IMR-90 (cell line): ENCODE results near the gene CDS2.

Experiments
- CEBPB ChIP-seq: IDR thresholded peaks from 2 replicates; pipeline ENCODE4 v1.6.1; 2012; ENCODE audit warnings: low read depth, low read length, improper control_type of control experiment
- FOS ChIP-seq: fragments of 150-350 bp; IDR thresholded peaks from 2 replicates; pipeline ENCODE4 v1.6.1; 2016; ENCODE audit warnings: low read depth, low read length
- MAFK ChIP-seq: IDR thresholded peaks from 2 replicates; pipeline ENCODE4 v1.6.1; 2012; ENCODE audit warnings: low read depth, low read length, improper control_type of control experiment
- MXI1 ChIP-seq: IDR thresholded peaks from 2 replicates; pipeline ENCODE4 v1.6.1; 2012; ENCODE audit warnings: low read depth, mild to moderate bottlenecking, low read length, moderate library complexity, borderline replicate concordance
- NFE2L2 ChIP-seq: fragments of 150-350 bp; IDR thresholded peaks from 2 replicates; pipeline ENCODE4 v1.6.1; 2016; ENCODE audit warnings: low read depth, mild to moderate bottlenecking, low read length
- POLR2A ChIP-seq: IDR thresholded peaks from 2 replicates; pipeline ENCODE4 v1.6.1; 2012; ENCODE audit warnings: mild to moderate bottlenecking, low read depth, low read length
- RAD21 ChIP-seq: IDR thresholded peaks from 2 replicates; pipeline ENCODE4 v1.6.1; 2012; ENCODE audit warnings: low read length, improper control_type of control experiment
- RCOR1 ChIP-seq: IDR thresholded peaks from 2 replicates; pipeline ENCODE4 v1.6.1; 2012; ENCODE audit warnings: mild to moderate bottlenecking, low read length, improper control_type of control experiment; ENCODE audit not compliant: insufficient replicate concordance
- RFX5 ChIP-seq: IDR thresholded peaks from 2 replicates; pipeline ENCODE4 v1.8.0; 2012; ENCODE audit warnings: low read depth, mild to moderate bottlenecking, low read length, moderate library complexity
- SMC3 ChIP-seq: fragments of 150-350 bp; IDR thresholded peaks from 2 replicates; pipeline ENCODE4 v1.6.1; 2016; ENCODE audit warnings: low read depth, mild to moderate bottlenecking, antibody characterized with exemption, low read length, moderate library complexity
- TF ChIP-seq, protein P1 (sequence below): conservative IDR thresholded peaks from 2 replicates; pipeline ENCODE4 v1.5.1; 2012; ENCODE audit warnings: mild to moderate bottlenecking, low read depth, low read length, improper control_type of control experiment
- TF ChIP-seq, protein P2 (sequence below): fragments of 150-350 bp; IDR thresholded peaks from 2 replicates; pipeline ENCODE4 v1.6.1; 2016; ENCODE audit warnings: low read depth, mild to moderate bottlenecking, low read length, moderate library complexity, borderline replicate concordance
- TF ChIP-seq, protein P3 (sequence below): fragments of 150-350 bp; IDR thresholded peaks from 2 replicates; pipeline ENCODE4 v1.6.1; 2017; ENCODE audit warnings: mild to moderate bottlenecking, antibody characterized with exemption, low read length, low read depth

DNA sequence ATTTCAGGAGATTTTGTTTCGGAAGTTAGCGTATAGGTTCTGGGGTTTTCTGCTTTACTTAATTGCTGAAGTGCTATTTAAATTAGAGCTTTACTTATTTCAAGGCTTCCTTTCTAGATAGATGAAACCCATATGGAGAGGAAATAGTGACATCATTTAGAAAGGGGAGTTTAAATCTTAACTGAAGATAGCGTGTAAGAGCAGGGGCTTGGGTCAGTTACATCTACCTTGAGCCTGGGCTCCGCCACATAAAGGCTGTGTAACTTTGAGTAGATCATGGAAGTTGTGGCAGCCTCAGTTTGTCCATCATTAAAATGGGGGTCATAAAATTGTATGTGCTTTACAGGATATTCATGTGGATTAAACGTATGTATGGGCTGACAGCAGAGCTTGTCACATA, 4.7 kb downstream of the CDS2 start:
- TF ChIP-seq POLR2A (no peak), MAFK (no peak), RFX5 (no peak), RAD21 (no peak), CEBPB (no peak), MXI1 (no peak), RCOR1 (no peak), SMC3 (no peak), FOS (no peak), NFE2L2 (no peak)
- TF ChIP-seq, protein P1, sequence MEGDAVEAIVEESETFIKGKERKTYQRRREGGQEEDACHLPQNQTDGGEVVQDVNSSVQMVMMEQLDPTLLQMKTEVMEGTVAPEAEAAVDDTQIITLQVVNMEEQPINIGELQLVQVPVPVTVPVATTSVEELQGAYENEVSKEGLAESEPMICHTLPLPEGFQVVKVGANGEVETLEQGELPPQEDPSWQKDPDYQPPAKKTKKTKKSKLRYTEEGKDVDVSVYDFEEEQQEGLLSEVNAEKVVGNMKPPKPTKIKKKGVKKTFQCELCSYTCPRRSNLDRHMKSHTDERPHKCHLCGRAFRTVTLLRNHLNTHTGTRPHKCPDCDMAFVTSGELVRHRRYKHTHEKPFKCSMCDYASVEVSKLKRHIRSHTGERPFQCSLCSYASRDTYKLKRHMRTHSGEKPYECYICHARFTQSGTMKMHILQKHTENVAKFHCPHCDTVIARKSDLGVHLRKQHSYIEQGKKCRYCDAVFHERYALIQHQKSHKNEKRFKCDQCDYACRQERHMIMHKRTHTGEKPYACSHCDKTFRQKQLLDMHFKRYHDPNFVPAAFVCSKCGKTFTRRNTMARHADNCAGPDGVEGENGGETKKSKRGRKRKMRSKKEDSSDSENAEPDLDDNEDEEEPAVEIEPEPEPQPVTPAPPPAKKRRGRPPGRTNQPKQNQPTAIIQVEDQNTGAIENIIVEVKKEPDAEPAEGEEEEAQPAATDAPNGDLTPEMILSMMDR, result no peak
- TF ChIP-seq, protein P2, sequence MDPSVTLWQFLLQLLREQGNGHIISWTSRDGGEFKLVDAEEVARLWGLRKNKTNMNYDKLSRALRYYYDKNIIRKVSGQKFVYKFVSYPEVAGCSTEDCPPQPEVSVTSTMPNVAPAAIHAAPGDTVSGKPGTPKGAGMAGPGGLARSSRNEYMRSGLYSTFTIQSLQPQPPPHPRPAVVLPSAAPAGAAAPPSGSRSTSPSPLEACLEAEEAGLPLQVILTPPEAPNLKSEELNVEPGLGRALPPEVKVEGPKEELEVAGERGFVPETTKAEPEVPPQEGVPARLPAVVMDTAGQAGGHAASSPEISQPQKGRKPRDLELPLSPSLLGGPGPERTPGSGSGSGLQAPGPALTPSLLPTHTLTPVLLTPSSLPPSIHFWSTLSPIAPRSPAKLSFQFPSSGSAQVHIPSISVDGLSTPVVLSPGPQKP, result no peak
- TF ChIP-seq, protein P3, sequence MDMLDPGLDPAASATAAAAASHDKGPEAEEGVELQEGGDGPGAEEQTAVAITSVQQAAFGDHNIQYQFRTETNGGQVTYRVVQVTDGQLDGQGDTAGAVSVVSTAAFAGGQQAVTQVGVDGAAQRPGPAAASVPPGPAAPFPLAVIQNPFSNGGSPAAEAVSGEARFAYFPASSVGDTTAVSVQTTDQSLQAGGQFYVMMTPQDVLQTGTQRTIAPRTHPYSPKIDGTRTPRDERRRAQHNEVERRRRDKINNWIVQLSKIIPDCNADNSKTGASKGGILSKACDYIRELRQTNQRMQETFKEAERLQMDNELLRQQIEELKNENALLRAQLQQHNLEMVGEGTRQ, result no peak
